GM10266 (cell line): ENCODE data around the gene PLG.
"Not testable (repeated sequence)": the region's sequence is repeated elsewhere in the genome, so short reads cannot be mapped to it uniquely, and the experiment has no call there.

Source experiments
- DNase-seq: peaks from one replicate; pipeline ENCODE4 v3.0.0; 2012; ENCODE audit errors: extremely low spot score
- TF ChIP-seq, protein P1 (sequence below): IDR thresholded peaks from 2 replicates; pipeline ENCODE4 v1.5.1; 2012; ENCODE audit warnings: mild to moderate bottlenecking, low read depth; ENCODE audit not compliant: control insufficient read depth, insufficient read depth; ENCODE audit errors: missing control alignments

The PLG gene

DNA sequence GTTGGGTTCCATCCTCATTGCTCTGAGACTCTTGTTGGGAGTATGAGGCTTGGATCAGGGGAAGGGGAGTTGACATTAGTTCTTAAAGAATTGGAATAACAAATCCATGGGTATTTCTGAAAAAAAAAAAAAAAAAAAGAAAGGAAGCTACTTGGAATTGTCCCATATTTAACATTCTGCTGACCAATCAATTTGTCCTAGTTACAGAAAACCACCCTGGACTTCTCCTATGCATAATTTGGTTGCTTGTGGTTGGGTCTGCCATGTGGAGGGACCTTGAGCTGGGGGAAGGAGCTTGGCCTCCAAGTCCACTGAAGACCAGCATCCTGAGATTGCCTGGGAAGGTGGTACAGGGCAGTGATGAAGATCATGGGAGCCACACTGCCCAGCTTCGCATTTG, 32.6 kb downstream of the PLG start:
- no peak for DNase-seq
- TF ChIP-seq, protein P1, sequence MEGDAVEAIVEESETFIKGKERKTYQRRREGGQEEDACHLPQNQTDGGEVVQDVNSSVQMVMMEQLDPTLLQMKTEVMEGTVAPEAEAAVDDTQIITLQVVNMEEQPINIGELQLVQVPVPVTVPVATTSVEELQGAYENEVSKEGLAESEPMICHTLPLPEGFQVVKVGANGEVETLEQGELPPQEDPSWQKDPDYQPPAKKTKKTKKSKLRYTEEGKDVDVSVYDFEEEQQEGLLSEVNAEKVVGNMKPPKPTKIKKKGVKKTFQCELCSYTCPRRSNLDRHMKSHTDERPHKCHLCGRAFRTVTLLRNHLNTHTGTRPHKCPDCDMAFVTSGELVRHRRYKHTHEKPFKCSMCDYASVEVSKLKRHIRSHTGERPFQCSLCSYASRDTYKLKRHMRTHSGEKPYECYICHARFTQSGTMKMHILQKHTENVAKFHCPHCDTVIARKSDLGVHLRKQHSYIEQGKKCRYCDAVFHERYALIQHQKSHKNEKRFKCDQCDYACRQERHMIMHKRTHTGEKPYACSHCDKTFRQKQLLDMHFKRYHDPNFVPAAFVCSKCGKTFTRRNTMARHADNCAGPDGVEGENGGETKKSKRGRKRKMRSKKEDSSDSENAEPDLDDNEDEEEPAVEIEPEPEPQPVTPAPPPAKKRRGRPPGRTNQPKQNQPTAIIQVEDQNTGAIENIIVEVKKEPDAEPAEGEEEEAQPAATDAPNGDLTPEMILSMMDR: no peak

DNA sequence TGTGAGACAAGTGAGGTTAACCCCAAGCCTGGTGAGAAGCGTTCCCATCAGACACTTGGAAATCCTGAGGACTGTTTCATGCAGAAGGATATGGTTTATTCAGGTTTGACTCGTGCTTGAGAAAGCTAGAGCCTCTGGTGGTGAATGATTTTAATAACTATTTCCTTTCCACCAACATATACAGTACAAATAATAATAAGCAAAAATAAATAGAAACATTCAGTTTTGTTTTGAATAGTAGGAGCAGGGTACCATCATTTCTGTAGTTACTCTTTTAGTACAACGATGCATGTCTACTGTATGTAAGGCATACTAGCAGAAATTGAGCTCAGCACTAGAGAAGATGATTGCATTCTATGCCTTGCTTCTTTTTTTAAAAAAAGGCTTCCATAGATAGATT, 33.5 kb downstream of the PLG start:
- no peak for DNase-seq

DNA sequence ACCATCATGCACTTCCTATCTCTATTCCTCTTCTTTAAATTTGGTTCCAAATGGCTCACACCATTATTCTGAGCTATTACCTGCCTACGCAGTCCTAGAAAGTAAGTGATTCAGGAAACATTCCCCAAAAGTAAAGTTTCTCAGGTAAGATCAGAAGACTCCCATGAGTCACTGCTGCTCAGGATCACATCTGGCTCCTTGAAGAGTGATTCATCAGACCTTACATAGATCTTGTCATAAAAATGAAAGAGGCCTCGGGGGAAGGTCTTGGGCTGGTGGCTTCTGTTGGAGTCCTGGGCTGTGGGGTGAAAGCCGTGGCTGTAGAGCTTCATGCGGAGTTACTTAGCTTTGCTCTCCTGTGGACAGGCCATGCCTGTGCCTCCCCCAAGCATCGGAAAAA, 35.9 kb downstream of the PLG start:
- no peak for DNase-seq
- TF ChIP-seq, protein P1: no peak

More for the DNA sequence above, 33.5 kb downstream of the PLG start:
- TF ChIP-seq, protein P1: no peak

DNA sequence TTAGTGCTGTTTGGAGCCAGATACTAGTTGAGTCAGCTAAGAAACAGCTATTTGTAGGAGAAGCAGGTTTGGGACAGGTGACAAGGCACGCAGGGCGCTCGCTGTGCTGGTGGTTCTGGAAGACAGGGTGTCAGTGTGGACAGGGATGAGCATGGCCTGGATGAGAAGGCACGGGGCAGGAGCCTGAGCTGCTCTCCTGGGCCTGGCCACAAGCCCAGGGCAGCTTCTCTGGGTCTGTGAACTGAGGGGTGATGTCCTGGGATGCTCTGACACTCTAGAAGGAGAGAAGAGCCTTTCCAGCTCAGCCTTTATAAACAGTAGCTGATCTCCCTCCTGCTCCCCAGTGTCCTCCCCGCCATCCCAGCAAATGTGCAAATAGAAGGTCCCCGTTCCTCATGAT, 37.9 kb downstream of the PLG start:
- DNase-seq: no peak
- TF ChIP-seq, protein P1: no peak

DNA sequence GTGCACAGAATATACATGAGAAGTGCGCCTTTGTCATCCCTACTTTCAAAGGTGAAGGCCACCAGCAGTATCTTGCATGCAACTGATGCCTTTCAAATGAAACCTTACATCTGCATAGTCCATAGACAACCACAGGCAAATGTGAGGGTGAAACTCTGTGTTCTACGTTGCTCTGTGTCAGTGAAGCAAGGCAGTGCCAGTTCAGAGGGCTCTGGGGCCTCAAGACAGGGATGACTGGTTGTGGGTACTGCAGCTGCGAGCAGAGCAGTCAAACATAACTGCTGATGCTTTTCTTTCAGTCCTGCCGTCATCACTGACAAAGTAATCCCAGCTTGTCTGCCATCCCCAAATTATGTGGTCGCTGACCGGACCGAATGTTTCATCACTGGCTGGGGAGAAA, 39.0 kb downstream of the PLG start:
- not testable (repeated sequence) for DNase-seq

DNA sequence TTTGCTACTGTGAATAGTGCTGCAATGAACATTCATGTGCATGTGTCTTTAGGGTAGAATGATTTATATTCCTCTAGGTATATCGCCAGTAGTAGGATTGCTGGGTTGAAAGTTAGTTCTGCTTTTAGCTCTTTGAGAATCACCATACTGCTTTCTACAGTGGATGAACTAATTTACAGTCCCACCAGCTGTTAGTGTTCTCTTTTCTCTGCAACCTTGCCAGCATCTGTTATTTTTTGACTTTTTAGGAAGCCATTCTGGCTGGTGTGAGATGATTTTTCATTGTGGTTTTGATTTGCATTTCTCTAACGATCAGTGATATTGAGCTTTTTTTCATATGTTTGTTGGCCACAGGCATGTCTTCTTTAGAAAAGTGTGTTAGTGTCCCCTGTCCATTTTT, 40.0 kb downstream of the PLG start:
- TF ChIP-seq, protein P1: no peak
- no peak for DNase-seq

DNA sequence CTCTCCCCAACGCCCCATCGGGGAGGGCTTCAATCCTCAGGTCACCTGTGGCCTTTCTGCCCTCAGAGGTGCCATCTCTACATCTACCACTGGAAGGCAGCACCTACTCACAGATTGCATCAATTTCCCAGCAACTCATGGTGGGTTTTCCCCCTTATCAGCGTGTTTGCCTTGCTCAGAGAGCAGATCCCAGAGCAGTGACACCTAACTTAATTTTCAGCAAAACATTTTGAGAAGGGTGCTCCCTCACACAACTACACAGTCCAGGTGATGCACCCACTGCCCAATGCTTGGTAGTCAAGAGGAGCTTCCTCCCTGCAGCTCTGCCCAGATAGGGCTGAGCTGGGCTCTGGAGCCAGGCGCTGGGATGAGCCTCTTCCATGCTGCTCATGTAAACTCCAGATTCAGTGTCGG, 48.2 kb downstream of the PLG start:
- TF ChIP-seq, protein P1: peak; percentile 75
- peak; percentile 40 for DNase-seq

DNA sequence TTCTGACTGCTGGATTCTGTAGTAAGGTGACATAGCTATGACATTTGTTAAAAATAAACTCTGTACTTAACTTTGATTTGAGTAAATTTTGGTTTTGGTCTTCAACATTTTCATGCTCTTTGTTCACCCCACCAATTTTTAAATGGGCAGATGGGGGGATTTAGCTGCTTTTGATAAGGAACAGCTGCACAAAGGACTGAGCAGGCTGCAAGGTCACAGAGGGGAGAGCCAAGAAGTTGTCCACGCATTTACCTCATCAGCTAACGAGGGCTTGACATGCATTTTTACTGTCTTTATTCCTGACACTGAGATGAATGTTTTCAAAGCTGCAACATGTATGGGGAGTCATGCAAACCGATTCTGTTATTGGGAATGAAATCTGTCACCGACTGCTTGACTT, 51.2 kb downstream of the PLG start:
- DNase-seq: not testable (repeated sequence)

DNA sequence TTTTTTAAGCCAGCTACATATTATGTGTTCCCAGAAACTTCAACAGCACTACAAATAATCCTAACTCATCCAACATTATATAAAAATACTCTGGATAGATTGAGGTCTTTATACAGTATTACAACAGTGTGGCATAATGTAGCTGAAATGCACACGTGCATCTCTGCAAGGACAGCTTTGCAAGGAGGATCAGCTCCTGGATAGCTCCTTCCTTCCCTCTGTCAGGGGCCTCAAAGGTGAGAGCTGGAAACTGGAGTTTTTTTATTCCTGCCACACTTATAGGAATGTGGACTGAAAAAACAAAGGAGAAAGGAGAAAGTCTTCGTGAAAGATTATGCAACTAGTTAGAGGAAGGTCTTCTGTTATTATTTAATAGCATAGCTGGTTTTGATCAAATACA, 53.1 kb downstream of the PLG start:
- no peak for DNase-seq
- TF ChIP-seq, protein P1: no peak
